ENCODE data around the gene ARHGAP6. TPM values are rescaled to one million over a fixed set of nuclear protein-coding genes. Genes with fewer than 3 reads are reported as not detected.
A peak's percentile ranks its signal among the peaks of the same experiment; 100 is the strongest.

ARHGAP6 gene
- total and polyA plus RNA-seq, 2 of the 13 experiments (the other 11 are each of a cell fraction or from before 2014, with no cell fraction given): 0.11 TPM; not detected in 1

DNA sequence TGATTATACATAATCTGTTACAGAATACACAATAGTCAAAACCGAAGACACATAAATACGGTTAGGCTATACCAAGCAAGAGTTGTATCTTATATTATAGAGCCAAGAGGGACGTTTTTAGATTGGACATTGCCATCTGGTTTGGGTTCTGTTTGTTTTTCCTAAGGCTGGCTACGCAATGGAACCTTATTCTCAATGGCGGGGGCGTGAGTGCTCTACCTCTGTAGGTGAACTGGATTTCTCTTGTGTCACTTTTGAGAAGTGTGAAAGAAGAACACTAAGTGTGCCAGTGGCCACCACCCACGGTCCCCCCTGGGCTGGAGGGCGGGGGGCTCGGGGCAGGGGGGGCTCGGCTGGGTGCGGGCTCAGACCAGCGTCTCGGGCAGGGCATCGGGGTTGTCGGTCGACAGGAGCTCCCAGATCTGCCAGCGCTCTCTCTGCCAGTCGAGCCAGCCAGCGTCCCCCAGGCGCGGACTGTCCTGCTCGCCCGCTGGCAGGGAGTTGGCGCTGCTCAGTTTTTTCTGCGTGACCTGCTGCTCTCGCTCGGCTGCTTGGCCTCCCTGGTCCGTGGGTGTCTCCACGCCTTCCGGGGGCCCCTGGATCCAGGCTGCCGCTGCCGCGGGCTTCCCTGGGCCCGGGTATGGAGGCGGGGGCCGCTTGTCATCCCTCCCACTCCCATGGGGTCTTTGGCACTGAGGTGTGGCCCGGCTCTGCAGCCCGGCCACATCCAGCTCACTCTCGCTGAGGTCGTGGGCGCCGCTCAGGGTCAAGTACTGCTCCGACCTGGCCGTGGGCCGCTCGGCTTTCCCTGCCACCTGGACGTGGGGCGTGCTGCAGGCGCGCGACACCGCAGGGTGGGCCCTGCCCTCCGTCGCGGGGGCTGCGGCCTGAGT lies 527.0 kb downstream of the ARHGAP6 start (continued):
- TF ChIP-seq ZNF605 (CRISPR knock-in tag; IDR thresholded peaks at IDR 0.05): no peak
- no peak for TF ChIP-seq CCAR2 (optimal IDR thresholded peaks at IDR 0.05; ENCODE audit: low read depth, low read length)
- no peak for TF ChIP-seq TEAD2 (CRISPR knock-in tag; IDR thresholded peaks at IDR 0.05)
- no peak for TF ChIP-seq ZNF547 (CRISPR knock-in tag; IDR thresholded peaks at IDR 0.05)

GRCh38 chrX:11137543-11138139 lies 528.1 kb downstream of the ARHGAP6 start:
- no peaks in the 10 kb centered on the region for H3K27me3 ChIP-seq (ENCODE audit: control insufficient read depth in 1 of 2, insufficient read depth in 2 of 2, low read length in 2 of 2)
- CTCF ChIA-PET (ENCODE audit: low intra/inter-chr PET ratio, low total read pairs): interaction anchor here (1.7 to 1.8 kb wide), 2 partner anchors 948 to 1018 kb away, joined by 7 to 21 read pairs; no protein-coding TSS in a partner anchor
- H3K9ac ChIP-seq (ENCODE audit: insufficient read depth, low read depth, low read length): no peak overlapping the region
- WGBS (ENCODE audit: low lambda C conversion rate): 34% methylated on average over 6 of the region's 6 CpGs
- ATAC-seq: no peak
- H3K4me2 ChIP-seq (ENCODE audit: low read depth, low read length): no peak overlapping the region
- intact Hi-C loops (cut with micrococcal nuclease; ENCODE audit: unreplicated experiment) (loop anchor here (1.0 kb wide), 1 partner anchor 948 kb away; no protein-coding TSS in a partner anchor), in situ Hi-C loops (cut with HindIII; ENCODE audit: extremely low pct_ligation_motif_present, low pct_unique_long_range_greater_than_20kb) (loop anchor here (25.0 kb wide), 1 partner anchor 625 kb away; the partner anchor contains the start of gene MSL3)
- no TSS peak for BruUV-seq (replicated peaks)
- DNase-seq (ENCODE audit: low spot score): peak; percentile 1
- H3K4me3 ChIP-seq (replicated peaks in 1 of 3; ENCODE audit: insufficient read depth in 1 of 3, low read depth in 2 of 3, low read length in 3 of 3): no peak overlapping the region
- no peaks in the 10 kb centered on the region for H4K20me1 ChIP-seq (ENCODE audit: insufficient read depth, low read length)
- FAIRE-seq: peak; percentile 73
- POLR2A ChIA-PET: no interaction called here
- peaks cover 8% of the 10 kb centered on the region; the same call in 1 of the 2 replicates for H3K4me1 ChIP-seq (ENCODE audit: insufficient read depth, low read length)
- H3K79me2 ChIP-seq (ENCODE audit: insufficient read depth, low read length): no peaks in the 10 kb centered on the region
- TF ChIP-seq CC2D1A (CRISPR knock-in tag; IDR thresholded peaks at IDR 0.05) (no peak), SSRP1 (CRISPR knock-in tag; IDR thresholded peaks at IDR 0.05) (no peak), REL (CRISPR knock-in tag; conservative IDR thresholded peaks at IDR 0.05) (no peak), SMC3 (IDR thresholded peaks at IDR 0.05; ENCODE audit: low read length) (peak; percentile 48; the same call in 1 of the 2 replicates), ERF (CRISPR knock-in tag; IDR thresholded peaks at IDR 0.05) (no peak), CTCF (CRISPR knock-in tag; IDR thresholded peaks at IDR 0.05) (peak; percentile 34), STAG1 (CRISPR knock-in tag; IDR thresholded peaks at IDR 0.05) (peak; percentile 26; the same call in 1 of the 2 replicates)
- TF ChIP-seq, protein P1, sequence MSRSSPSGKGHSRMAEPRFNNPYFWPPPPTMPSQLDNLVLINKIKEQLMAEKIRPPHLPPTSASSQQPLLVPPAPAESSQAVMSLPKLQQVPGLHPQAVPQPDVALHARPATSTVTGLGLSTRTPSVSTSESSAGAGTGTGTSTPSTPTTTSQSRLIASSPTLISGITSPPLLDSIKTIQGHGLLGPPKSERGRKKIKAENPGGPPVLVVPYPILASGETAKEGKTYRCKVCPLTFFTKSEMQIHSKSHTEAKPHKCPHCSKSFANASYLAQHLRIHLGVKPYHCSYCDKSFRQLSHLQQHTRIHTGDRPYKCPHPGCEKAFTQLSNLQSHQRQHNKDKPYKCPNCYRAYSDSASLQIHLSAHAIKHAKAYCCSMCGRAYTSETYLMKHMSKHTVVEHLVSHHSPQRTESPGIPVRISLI (CRISPR knock-in tag; IDR thresholded peaks at IDR 0.05; ENCODE audit: borderline replicate concordance): no peak
- no peak overlapping the region for H3K27ac ChIP-seq (ENCODE audit: extremely low read length, insufficient read depth, low read length)
- no peak overlapping the region for H2AFZ ChIP-seq (ENCODE audit: low read length)
- H3K9me3 ChIP-seq (ENCODE audit: low read length): no peaks in the 10 kb centered on the region
- no peaks in the 10 kb centered on the region for H3K36me3 ChIP-seq (replicated peaks in 1 of 2; ENCODE audit: control insufficient read depth in 1 of 2, insufficient read depth in 2 of 2, low read length in 2 of 2)

All from HepG2 (cell line).